HG03095 (cell line): ENCODE results near the gene RAB7B.
"Not testable (repeated sequence)": the region's sequence is repeated elsewhere in the genome, so short reads cannot be mapped to it uniquely, and the experiment has no call there.

Experiments used
- ATAC-seq: cut with Tn5 transposase; IDR thresholded peaks from one replicate; pipeline ENCODE4 v1.9.1; 2021; ENCODE audit warnings: moderate library complexity; ENCODE audit not compliant: unreplicated experiment

RAB7B gene

GRCh38 chr1:205998457-205999241 is 4.5 kb downstream of the RAB7B start:
- ATAC-seq = no peak

GRCh38 chr1:205996641-205997040 is 6.6 kb downstream of the RAB7B start:
- ATAC-seq = not testable (repeated sequence)

- no peak for ATAC-seq
Observed at GRCh38 chr1:205994346-205994745, 8.8 kb downstream of the RAB7B start.

- ATAC-seq = no peak
Observed at GRCh38 chr1:205993068-205993467, 10.1 kb downstream of the RAB7B start.

- no peak for ATAC-seq
Observed at GRCh38 chr1:205992218-205992882, 10.8 kb downstream of the RAB7B start.

- no peak for ATAC-seq
Observed at GRCh38 chr1:205991237-205991636, 12.0 kb downstream of the RAB7B start.

GRCh38 chr1:205990226-205990625 is 13.0 kb downstream of the RAB7B start:
- no peak for ATAC-seq

GRCh38 chr1:205989786-205990185 is 13.4 kb downstream of the RAB7B start:
- no peak for ATAC-seq

GRCh38 chr1:205988585-205988995 is 14.6 kb downstream of the RAB7B start:
- ATAC-seq = no peak

- ATAC-seq = no peak
Observed at GRCh38 chr1:205986861-205987260, 16.3 kb downstream of the RAB7B start.

GRCh38 chr1:205986292-205986691 is 16.9 kb downstream of the RAB7B start:
- no peak for ATAC-seq

GRCh38 chr1:205985330-205986005 is 17.7 kb downstream of the RAB7B start:
- no peak for ATAC-seq

GRCh38 chr1:205983925-205984725 is 19.1 kb downstream of the RAB7B start:
- no peak for ATAC-seq

- no peak for ATAC-seq
Observed at GRCh38 chr1:205981257-205981656, 21.9 kb downstream of the RAB7B start.

- no peak for ATAC-seq
Observed at GRCh38 chr1:205980237-205980870, 22.8 kb downstream of the RAB7B start.

- ATAC-seq = no peak
Observed at GRCh38 chr1:205979301-205979700, 23.9 kb downstream of the RAB7B start.

- ATAC-seq = no peak
Observed at GRCh38 chr1:205978676-205979075, 24.5 kb downstream of the RAB7B start.

GRCh38 chr1:205977402-205978014 is 25.7 kb downstream of the RAB7B start:
- no peak for ATAC-seq

- ATAC-seq = no peak
Observed at GRCh38 chr1:205976708-205977401, 26.3 kb downstream of the RAB7B start.

- no peak for ATAC-seq
Observed at GRCh38 chr1:205976036-205976435, 27.2 kb downstream of the RAB7B start.
